Upper lobe of left lung (tissue), 4 donors: ENCODE results near the gene FADS6.

Source experiments
- POLR2A ChIP-seq, 4 donors: fragments of 450-650 bp; IDR thresholded peaks; one replicate each; pipeline ENCODE4 v1.5.1; 2016 to 2017; ENCODE audit warnings: antibody characterized with exemption in 4 of 4, mild to moderate bottlenecking in 2 of 4
- TF ChIP-seq, protein P1 (sequence below), 6 experiments: fragments of 450-650 bp in 4 of 6; fragments of 200-600 bp in 2 of 6; sonication (generic) in 2 of 6; IDR thresholded peaks; one replicate each; pipeline ENCODE4 v1.5.1; 2016 to 2019; ENCODE audit warnings: antibody characterized with exemption in 6 of 6

DNA sequence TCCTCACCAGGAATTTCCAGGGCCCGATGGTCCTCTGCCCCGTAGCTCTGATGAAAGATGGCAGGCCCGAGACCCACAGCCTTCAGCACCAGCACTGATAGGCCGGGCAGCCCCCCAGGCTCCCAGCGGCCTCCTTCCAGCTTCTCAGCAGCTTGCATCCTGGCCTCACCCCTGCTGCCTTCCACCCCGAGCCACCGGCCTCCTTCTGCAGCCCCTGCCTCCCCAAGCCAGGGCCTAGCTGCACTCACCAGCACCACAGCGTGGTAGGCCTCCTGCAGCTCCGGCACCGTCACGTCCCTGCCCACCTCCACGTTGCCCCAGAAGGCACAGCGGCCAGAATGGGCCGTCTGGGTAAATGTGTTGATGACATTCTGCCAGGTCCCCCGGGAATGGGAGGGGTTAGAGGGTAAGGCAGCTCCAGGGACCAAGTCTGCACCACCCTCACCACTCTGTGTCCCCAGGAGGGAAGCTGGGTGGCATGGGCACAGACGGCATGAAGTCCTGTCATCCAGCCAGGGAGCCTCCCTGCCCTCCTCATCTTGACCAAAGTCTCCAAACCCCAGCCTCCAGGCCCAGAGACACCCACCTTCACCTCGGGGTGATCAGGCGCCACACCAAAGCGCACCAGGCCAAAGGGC is 27.1 kb downstream of the FADS6 start:
- TF ChIP-seq, protein P1, sequence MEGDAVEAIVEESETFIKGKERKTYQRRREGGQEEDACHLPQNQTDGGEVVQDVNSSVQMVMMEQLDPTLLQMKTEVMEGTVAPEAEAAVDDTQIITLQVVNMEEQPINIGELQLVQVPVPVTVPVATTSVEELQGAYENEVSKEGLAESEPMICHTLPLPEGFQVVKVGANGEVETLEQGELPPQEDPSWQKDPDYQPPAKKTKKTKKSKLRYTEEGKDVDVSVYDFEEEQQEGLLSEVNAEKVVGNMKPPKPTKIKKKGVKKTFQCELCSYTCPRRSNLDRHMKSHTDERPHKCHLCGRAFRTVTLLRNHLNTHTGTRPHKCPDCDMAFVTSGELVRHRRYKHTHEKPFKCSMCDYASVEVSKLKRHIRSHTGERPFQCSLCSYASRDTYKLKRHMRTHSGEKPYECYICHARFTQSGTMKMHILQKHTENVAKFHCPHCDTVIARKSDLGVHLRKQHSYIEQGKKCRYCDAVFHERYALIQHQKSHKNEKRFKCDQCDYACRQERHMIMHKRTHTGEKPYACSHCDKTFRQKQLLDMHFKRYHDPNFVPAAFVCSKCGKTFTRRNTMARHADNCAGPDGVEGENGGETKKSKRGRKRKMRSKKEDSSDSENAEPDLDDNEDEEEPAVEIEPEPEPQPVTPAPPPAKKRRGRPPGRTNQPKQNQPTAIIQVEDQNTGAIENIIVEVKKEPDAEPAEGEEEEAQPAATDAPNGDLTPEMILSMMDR (IDR thresholded peaks at IDR 0.05), result no peak
- TF ChIP-seq POLR2A (IDR thresholded peaks at IDR 0.05), result no peak
